Thyroid gland (tissue), 4 donors: ENCODE measurements around the gene FGGY. TPM values are rescaled to one million over a fixed set of nuclear protein-coding genes. Genes with fewer than 3 reads are reported as not detected.

ENCODE experiments used
- DNase-seq, 2 donors: peaks; one replicate each; pipeline ENCODE4 v3.0.0-alpha.2; 2019
- H3K27ac ChIP-seq, 3 donors: fragments of 200-600 bp; sonication (generic); 1 replicate in 2 of 3; 2 replicates in 1 of 3; pipeline ENCODE4 v1.5.1; 2016 to 2019; ENCODE audit warnings: mild to moderate bottlenecking in 1 of 3, moderate library complexity in 1 of 3
- H3K27me3 ChIP-seq: fragments of 200-600 bp; sonication (generic); one replicate; pipeline ENCODE4 v1.5.1; 2019
- H3K36me3 ChIP-seq, 2 donors: fragments of 200-600 bp; sonication (generic); one replicate each; pipeline ENCODE4 v1.5.1; 2016 to 2019
- H3K4me1 ChIP-seq, 2 donors: fragments of 200-600 bp; sonication (generic); one replicate each; pipeline ENCODE4 v1.5.1; 2017 to 2019
- H3K4me3 ChIP-seq, 3 donors: fragments of 200-600 bp; sonication (generic); replicated peaks in 1 of 3; 1 replicate in 2 of 3; 2 replicates in 1 of 3; pipeline ENCODE4 v1.5.1; 2016; ENCODE audit warnings: mild to moderate bottlenecking in 1 of 3
- H3K9me3 ChIP-seq: fragments of 200-600 bp; sonication (generic); one replicate; pipeline ENCODE4 v1.5.1; 2017
- CTCF ChIP-seq, 6 experiments: fragments of 200-600 bp in 3 of 6; fragments of 450-650 bp in 3 of 6; sonication (generic) in 3 of 6; IDR thresholded peaks; one replicate each; pipeline ENCODE4 v1.5.1; 2016 to 2019; ENCODE audit warnings: antibody characterized with exemption in 6 of 6, mild to moderate bottlenecking in 2 of 6, inconsistent platforms in 1 of 6, moderate library complexity in 1 of 6
- POLR2A ChIP-seq, 2 donors: fragments of 450-650 bp; IDR thresholded peaks; one replicate each; pipeline ENCODE4 v1.6.1; 2017; ENCODE audit warnings: antibody characterized with exemption in 2 of 2, mild to moderate bottlenecking in 2 of 2, moderate library complexity in 1 of 2
- WGBS, 2 donors: methylation state at CpG; one replicate each; pipeline ENCODE4 v1.1.5; 2017; 5-methylcytosine and 5-hydroxymethylcytosine counted together
- intact Hi-C: fragments of 100-400 bp; cut with DNase I; formaldehyde crosslinking; loops from one replicate; pipeline ENCODE4 v1.15.1; 2023
- total RNA-seq, 4 donors: library from RNA; depleted of rRNA; stranded (reverse); fragments of >200 nt; gene quantifications; one replicate each; pipeline ENCODE4 v1.2.3, GENCODE V29; 2016

FGGY gene
- total RNA-seq, 4 donors from 2014 or later = 24.6 to 46.1 (median 36.4) TPM

- intact Hi-C loops = no loop called here
- H3K4me3 ChIP-seq = no peak overlapping the region
- H3K27me3 ChIP-seq = no peaks in the 10 kb centered on the region
- H3K4me1 ChIP-seq = no peaks in the 10 kb centered on the region
- no peaks in the 10 kb centered on the region for H3K9me3 ChIP-seq
- H3K27ac ChIP-seq = no peak overlapping the region
- no peaks in the 10 kb centered on the region for H3K36me3 ChIP-seq
- DNase-seq = no peak
- TF ChIP-seq CTCF (IDR thresholded peaks at IDR 0.05) (no peak), POLR2A (IDR thresholded peaks at IDR 0.05) (no peak)
Observed at GRCh38 chr1:59308839-59309238, 11.9 kb downstream of the FGGY start.

- 94 to 97% methylated on average over 5 of the region's 5 CpGs for WGBS, 2 donors
- no peaks in the 10 kb centered on the region for H3K9me3 ChIP-seq
- TF ChIP-seq POLR2A (IDR thresholded peaks at IDR 0.05) = no peak
- TF ChIP-seq CTCF (IDR thresholded peaks at IDR 0.05) = no peak
- H3K27ac ChIP-seq = no peak overlapping the region
- no peaks in the 10 kb centered on the region for H3K4me1 ChIP-seq
- no peak for DNase-seq
- intact Hi-C loops = no loop called here
- H3K36me3 ChIP-seq = no peaks in the 10 kb centered on the region
- H3K4me3 ChIP-seq = no peak overlapping the region
- no peaks in the 10 kb centered on the region for H3K27me3 ChIP-seq
Observed at GRCh38 chr1:59309392-59309791, 12.5 kb downstream of the FGGY start.

GRCh38 chr1:59309795-59310548 is 13.1 kb downstream of the FGGY start:
- no peak for DNase-seq
- WGBS, 2 donors = 87 to 95% methylated on average over 5 of the region's 5 CpGs
- no peak overlapping the region for H3K4me3 ChIP-seq
- no peaks in the 10 kb centered on the region for H3K36me3 ChIP-seq
- no peaks in the 10 kb centered on the region for H3K9me3 ChIP-seq
- H3K27ac ChIP-seq = no peak overlapping the region
- H3K4me1 ChIP-seq = peaks cover 0 to 3% of the 10 kb centered on the region in 2 donors
- TF ChIP-seq POLR2A (IDR thresholded peaks at IDR 0.05) (no peak), CTCF (IDR thresholded peaks at IDR 0.05) (no peak)
- intact Hi-C loops = no loop called here
- no peaks in the 10 kb centered on the region for H3K27me3 ChIP-seq

- no peaks in the 10 kb centered on the region for H3K36me3 ChIP-seq
- DNase-seq = no peak
- H3K27me3 ChIP-seq = no peaks in the 10 kb centered on the region
- peaks cover 7 to 10% of the 10 kb centered on the region in 2 donors for H3K4me1 ChIP-seq
- no peak overlapping the region for H3K27ac ChIP-seq
- intact Hi-C loops = no loop called here
- TF ChIP-seq POLR2A (IDR thresholded peaks at IDR 0.05) (no peak), CTCF (IDR thresholded peaks at IDR 0.05) (no peak)
- H3K9me3 ChIP-seq = no peaks in the 10 kb centered on the region
- no peak overlapping the region for H3K4me3 ChIP-seq
- 91 to 96% methylated on average over 5 of the region's 5 CpGs for WGBS, 2 donors
Observed at GRCh38 chr1:59310549-59311250, 13.8 kb downstream of the FGGY start.
